ENCODE results near the gene TPPP2.

DNA sequence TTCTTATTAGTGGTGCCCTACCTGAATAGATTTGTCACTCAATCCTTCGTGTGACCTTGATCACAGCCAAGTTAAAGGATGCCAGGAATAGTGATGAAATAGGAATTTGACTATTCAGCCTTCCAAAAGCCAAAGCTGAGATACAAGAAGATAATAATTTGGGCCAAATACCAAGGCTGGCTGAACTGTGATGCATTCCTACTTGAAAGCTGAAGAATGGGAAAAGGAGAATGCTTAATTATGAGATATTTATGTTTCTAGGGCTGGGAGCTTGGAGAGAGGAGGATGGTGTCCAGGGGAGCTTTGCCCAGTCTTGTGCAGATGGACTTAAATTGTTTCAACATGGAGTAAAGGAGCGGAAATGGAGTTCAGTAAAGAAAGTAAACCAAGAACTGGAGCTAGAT, 17.4 kb downstream of the TPPP2 start:
- TF ChIP-seq, protein P1, sequence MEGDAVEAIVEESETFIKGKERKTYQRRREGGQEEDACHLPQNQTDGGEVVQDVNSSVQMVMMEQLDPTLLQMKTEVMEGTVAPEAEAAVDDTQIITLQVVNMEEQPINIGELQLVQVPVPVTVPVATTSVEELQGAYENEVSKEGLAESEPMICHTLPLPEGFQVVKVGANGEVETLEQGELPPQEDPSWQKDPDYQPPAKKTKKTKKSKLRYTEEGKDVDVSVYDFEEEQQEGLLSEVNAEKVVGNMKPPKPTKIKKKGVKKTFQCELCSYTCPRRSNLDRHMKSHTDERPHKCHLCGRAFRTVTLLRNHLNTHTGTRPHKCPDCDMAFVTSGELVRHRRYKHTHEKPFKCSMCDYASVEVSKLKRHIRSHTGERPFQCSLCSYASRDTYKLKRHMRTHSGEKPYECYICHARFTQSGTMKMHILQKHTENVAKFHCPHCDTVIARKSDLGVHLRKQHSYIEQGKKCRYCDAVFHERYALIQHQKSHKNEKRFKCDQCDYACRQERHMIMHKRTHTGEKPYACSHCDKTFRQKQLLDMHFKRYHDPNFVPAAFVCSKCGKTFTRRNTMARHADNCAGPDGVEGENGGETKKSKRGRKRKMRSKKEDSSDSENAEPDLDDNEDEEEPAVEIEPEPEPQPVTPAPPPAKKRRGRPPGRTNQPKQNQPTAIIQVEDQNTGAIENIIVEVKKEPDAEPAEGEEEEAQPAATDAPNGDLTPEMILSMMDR (conservative IDR thresholded peaks at IDR 0.05; ENCODE audit: low read length), result no peak
- TF ChIP-seq EZH2phosphoT487 (IDR thresholded peaks at IDR 0.05; ENCODE audit: borderline replicate concordance, low read depth, low read length), result no peak
